CD4-positive, alpha-beta T cell treated with Interleukin-4 for 1 hour (primary cell): ENCODE data around the gene ISLR.

Experiments used
- DNase-seq, 2 donors: peaks; one replicate each; pipeline ENCODE4 v3.0.0-alpha.2; 2020 to 2022

Gene ISLR

DNA sequence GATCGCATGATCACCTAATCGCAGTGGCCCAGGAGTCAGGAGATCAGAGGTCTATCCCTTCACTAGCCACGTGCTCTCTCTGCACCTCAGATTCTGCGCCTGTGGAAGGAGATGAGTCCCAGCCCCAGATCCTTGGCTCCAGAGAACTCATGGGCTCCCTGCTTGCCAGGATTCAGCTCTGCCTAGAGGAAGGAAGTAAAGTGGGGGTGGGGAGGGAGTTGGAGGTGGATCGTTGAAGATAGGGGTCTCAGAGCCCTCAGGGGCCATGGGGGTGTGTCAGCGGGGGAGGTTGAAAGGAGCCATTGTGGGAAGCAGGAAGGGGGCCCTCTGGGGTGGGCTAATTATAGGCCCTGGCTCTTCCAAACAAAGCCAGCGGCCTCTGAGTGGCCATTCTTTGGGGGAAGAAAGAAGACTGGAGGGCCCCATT lies 40.4 kb downstream of the ISLR start:
- DNase-seq, result no peak

GRCh38 chr15:74214324-74215021 lies 41.0 kb downstream of the ISLR start:
- no peak for DNase-seq

GRCh38 chr15:74215958-74216357 lies 42.4 kb downstream of the ISLR start:
- DNase-seq, result no peak

DNA sequence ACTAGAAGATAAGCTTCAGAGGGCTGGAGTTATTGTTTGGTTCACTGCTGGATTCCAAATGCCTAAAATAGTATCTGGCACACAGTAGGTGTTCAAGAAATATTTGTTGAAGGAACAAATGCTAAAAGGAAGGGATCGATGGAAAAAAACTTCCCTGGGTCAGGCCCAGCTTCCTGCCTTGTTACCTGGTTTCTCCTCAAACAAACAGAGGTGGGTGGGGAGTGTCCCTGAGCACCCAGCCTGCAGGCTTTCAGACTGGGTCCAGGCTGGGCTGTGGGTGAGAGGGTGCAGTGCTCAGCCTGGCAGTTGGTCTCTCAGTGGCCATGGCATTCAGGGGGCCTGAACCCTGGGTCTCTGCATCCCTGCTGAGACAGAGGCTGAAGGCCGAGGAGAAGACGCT lies 43.4 kb downstream of the ISLR start:
- no peak for DNase-seq

- no peak for DNase-seq
Observed at GRCh38 chr15:74217907-74218885, 44.7 kb downstream of the ISLR start.

- no peak for DNase-seq
Observed at GRCh38 chr15:74220475-74221248, 47.2 kb downstream of the ISLR start.

- DNase-seq, result no peak
Observed at GRCh38 chr15:74221399-74222239, 48.1 kb downstream of the ISLR start.

- DNase-seq, result no peak
Observed at GRCh38 chr15:74222240-74223119, 49.0 kb downstream of the ISLR start.

DNA sequence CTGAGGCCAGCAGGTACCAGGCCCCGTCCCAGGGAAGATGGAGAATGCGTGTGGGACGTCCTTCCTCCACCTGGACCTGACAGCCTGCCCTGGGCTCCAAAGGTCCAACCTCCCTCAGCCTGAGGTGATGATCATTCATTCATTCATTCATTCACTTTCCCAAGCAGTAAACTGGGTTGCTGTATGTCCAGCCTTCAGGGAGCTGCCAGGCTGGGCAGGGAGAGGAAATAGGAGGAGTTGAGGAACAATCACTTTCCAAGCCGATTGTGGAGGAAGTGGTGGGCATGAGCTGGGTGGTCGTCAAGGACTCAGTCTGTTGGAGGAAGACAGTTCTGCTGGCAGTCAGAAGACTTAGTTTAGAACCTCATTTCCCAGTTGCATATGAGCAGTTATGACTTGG lies 52.4 kb downstream of the ISLR start:
- DNase-seq, result no peak
